Colon (tissue), 2 donors: ENCODE data around the gene MRPL57.
"Not testable (repeated sequence)": the region's sequence is repeated elsewhere in the genome, so short reads cannot be mapped to it uniquely, and the experiment has no call there.

Source experiments
- FAIRE-seq: peaks from 2 replicates; lab custom pipeline; 2012; peaks lifted over from hg19 to GRCh38; lab: Jason Lieb, UNC
- donor health status: control.
- donor health status: control.

MRPL57 gene

DNA sequence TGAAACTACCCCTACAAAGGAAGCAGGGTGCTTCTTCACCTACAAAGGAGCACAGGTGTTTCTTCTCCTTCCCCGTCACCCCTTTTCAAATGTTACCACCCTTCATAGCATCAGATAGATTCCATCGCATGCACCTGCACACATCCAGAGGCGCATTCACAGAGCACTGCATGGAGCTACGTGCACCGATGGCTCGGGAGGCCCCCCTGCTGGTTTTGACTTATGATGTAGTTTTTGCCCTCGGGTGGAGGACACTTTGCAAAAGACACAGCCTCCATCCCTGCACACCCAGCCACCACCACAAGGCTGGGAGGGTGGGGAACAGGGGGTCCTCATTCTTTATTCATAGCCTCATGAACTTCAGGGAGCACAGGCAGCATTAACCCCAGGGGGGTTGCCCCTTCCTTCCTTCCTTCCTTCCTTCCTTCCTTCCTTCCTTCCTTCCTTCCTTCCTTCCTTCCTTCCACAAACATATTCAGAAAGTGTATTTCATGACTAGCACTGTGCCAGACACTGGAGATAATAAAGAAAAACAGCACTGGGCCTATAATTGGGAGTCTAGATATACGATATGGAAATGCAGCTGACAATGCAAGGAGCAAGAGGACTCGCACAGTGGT, 21.3 kb downstream of the MRPL57 start:
- not testable (repeated sequence) for FAIRE-seq

DNA sequence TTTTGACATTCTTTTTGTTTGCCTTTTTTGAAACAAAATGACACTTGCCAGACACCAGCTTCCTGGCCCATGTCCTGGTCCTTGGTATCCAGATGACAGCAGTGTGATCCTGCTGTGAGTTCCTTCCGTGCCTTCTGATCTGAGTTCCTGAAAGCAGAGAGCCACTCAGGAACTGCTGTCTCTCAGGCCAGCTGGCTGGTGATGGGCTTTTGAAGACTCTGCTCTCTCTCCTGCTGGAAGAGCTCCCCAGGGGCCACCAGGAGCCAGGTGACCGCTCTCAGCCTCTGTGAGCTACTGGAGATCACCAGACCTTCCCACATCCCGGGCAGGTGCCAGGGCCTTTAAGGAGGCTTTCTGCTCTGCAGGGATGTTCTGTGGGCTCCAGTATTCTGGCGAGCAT, 21.9 kb downstream of the MRPL57 start:
- FAIRE-seq = not testable (repeated sequence)

GRCh38 chr13:21201456-21202190, 25.2 kb downstream of the MRPL57 start:
- FAIRE-seq = not testable (repeated sequence)

DNA sequence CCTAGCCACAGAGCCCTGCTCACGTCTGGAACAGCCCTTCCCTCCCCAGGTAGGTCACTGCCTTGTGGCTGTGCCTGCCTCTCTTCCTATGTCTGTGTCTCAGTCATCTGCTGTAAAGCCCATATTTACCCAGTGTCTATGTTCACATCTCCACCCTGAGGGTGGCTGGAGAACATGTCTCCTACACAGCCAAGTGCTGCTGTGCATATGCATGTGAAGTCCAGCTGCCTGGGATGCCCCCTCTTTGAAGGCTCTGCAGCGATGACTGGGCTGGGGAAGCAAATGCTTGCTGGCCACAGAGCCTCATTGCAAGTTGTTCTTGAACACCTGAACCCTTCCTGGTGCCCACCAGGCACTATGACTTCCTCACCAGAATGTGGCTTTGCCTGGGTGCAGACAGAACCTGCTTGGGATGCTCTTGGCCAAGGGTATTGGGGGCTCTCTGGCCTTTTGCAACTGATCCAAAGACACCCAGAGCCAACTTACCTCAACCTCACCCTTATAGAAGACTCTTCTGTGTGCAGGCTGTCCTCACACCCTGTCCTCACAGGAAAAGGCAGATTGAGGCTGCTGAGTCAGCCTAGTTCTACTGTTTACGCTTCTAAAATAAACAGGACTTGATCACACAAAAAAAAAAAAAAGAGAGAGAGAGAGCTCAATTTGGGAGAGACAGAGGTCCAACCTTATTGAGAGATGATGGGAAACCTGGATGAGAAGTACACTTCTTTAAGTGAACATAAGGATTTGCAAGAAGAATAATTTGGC, 26.5 kb downstream of the MRPL57 start:
- FAIRE-seq = no peak

- FAIRE-seq = no peak
These were observed 32.2 kb downstream of the MRPL57 start for GRCh38 chr13:21208652-21209154.

DNA sequence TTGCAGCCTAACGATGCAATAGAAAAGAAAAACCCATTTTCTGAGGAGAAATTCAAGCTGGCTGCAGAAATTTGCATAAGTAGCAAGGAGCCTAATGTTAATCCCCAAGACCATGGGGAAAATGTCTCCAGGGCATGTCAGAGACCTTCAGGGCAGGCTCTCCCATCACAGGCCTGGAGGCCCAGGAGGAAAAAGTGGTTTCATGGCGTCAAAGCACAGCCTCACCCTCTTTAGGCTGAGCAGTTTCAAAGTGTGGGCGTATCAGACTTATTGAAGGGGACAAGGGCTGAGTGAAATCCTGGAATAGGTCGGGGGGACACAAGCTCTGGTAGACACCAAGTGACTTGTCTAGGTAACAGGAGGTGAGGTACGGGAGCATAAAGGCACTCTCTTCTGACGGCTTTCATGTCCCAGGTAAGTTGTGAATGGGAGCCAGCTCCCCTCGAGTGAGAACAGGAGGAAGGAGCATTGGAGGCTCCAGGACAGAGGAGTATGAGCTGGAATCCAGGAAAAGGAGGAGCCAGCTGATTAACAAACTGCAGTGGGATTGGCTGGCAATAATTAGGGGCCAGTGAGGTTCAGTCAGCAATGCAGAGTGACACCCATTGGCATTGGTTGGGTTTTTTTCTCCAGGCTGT, 35.8 kb downstream of the MRPL57 start:
- FAIRE-seq = no peak

DNA sequence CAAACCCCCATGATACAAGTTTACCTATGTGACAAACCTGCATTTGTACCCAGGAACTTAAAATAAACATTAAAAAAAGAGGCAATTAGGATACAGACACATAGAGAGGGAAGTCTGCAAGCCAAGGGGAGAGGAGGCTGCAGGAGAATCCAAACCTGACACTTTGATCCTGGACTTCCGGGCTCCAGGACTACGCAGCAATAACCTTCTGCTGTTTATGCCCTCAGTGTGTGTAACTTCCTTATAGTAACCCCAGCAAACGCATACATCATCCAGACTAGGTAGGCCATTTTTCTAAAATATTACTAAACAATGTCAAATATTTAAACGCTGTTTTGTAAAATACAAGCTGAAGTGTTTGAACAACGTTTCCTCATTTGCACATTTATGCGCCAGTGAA, 39.0 kb downstream of the MRPL57 start:
- FAIRE-seq = not testable (repeated sequence)

DNA sequence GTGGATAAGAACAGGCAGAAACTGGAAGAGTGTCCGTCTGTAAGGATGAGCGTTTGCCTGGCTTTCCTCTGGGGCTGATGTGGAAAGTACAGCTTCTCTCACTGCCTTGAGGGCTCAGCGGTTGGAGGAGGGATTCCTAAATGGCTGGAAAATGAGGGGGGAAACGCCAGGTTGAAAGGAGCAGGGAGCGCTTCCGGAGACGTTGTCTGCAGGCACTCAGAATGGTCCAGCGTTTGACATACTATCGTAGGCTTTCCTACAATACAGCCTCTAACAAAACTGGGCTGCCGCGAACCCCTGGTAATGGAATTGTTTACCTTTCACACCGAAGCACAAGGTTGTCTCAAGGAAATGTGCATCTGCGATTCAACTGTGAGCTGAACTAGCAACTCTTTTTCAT, 39.9 kb downstream of the MRPL57 start:
- FAIRE-seq = no peak

DNA sequence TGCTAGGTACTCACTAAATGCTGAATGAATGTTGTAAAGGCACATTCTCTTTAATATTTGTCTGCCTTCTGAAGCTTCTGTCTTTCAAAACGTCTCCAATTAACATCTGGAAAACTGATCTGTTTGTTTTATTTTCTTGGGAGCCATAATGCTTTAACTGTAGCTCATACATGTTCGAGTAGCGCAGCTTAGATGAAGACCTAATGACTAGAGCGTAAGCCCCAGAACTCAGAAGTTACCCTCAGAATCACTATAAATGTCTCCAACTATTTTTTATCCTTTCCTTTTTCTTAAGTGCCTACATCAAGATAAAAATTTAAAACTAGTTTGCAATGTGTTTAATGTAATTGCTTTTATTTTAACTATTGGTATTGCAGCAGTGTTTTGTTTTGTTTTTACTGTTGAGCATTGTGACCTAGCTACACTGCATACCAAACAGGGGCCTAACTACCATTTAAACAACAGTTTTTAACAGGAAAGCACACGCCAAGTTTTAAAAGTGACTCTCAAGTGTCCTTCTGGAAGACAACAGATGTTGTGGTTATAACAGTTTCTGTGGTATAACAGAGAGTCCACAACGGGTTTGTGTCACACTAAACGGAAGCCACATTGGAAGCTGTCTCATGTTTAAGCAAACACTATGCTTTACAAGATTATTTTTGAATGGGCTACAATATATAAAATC, 42.0 kb downstream of the MRPL57 start:
- no peak for FAIRE-seq

GRCh38 chr13:21219036-21219381, 42.6 kb downstream of the MRPL57 start:
- FAIRE-seq = no peak

DNA sequence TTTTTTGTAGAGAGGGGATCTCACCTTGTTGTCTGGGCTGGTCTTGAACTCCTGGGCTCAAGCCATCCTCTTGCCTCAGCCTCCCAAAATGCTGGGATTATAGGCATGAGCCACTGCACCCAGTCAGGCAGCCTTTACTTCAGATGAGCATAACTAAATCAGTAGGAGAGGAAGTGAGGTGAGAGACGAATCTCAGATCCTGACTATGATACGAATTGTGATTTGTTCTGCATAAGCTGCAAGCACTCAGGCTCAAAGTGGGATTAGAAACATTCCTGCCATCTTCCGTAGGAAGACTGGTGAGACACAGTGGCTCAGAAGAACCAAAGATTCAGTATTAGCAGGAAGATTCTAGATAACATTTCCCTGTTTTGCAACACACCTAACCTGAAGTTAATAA, 43.3 kb downstream of the MRPL57 start:
- FAIRE-seq = not testable (repeated sequence)

DNA sequence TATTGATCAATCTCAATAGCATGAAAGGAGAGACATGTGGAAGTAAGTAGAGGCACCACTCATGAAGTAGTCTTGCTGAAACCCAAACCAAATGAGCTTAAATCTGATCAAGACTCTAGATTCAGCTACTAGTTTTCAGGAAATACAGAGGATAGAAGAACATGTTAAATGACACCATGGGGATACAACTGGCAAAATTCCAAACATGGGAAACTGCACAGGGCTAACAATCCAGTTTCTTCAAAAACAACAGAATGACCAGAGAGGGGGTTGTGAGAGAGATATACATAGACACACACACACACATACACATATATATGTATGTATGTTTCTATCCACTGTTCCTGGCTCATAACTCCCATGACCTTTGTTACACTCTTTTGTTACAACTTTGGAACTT, 44.8 kb downstream of the MRPL57 start:
- no peak for FAIRE-seq

GRCh38 chr13:21225082-21225481, 48.6 kb downstream of the MRPL57 start:
- no peak for FAIRE-seq

GRCh38 chr13:21225841-21226581, 49.6 kb downstream of the MRPL57 start:
- FAIRE-seq = no peak

DNA sequence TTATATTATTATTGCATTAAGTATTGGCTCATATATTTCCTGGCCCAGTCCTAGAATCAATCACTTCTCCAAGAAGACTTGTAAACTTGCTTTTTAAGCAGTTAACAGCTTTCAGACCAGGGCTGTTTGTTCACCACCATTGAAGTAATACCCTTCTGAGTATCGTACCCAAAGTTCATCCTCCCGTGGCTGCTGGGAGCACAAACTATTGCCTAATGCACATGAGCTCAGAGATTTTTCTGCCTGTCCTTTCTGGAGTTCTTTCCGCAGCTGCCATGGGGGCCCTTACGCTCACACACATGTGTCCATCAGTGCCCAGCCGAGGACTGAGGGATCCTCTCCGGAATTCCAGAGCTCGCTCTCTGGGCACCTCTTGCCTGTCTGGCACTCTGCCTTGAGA, 51.5 kb downstream of the MRPL57 start:
- FAIRE-seq = no peak
